ENCODE measurements around the gene DPP6. TPM values are rescaled to one million over a fixed set of nuclear protein-coding genes. Genes with fewer than 3 reads are reported as not detected.
A peak's percentile ranks its signal among the peaks of the same experiment; 100 is the strongest.

Gene DPP6
- total and polyA plus RNA-seq, 9 of the 15 experiments (the other 6 are each of a cell fraction or from before 2014, with no cell fraction given) = not detected

DNA sequence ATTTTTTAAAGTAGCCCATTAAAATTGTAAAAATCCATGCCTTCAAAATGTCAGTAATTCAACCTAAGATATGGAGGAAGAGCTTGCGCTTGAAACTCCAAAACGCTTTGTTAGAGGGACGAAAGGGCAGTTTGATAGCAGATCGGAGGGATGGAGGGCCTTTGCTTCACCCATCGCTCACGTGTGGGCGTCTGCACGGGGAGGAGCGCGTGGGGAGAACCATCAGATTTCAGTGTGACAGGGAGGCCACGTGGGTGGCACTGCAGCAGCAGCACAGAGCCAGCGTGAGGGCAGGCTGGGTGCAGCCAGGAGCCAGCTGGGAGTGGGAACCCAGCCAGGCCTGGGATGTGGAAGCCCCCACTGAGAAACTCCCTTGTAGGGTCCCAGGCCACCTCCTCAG, 625.3 kb downstream of the DPP6 start (continued):
- peak; percentile 53; the same call in 1 of the 2 replicates for TF ChIP-seq E2F3 (CRISPR knock-in tag; IDR thresholded peaks at IDR 0.05)
- TF ChIP-seq MEIS2 (IDR thresholded peaks at IDR 0.05; ENCODE audit: partially characterized antibody) = peak; percentile 6
- no peak; the same call in 1 of the 2 replicates for TF ChIP-seq CBFA2T2 (conservative IDR thresholded peaks at IDR 0.05)
- TF ChIP-seq ZNF165 (CRISPR knock-in tag; IDR thresholded peaks at IDR 0.05; ENCODE audit: borderline replicate concordance) = no peak
- no peak for TF ChIP-seq DPF2 (IDR thresholded peaks at IDR 0.05)
- TF ChIP-seq RCOR1 (IDR thresholded peaks at IDR 0.05; ENCODE audit: borderline replicate concordance in 1 of 2, low read depth in 2 of 2, low read length in 2 of 2) = no peak
- TF ChIP-seq CTBP1 (IDR thresholded peaks at IDR 0.05; ENCODE audit: borderline replicate concordance) = peak; percentile 58; the same call in 1 of the 2 replicates
- no peak for TF ChIP-seq RAD21 (CRISPR knock-in tag; conservative IDR thresholded peaks at IDR 0.05 in 1 of 2, IDR thresholded peaks at IDR 0.05 in 1 of 2)
- TF ChIP-seq, protein P1, sequence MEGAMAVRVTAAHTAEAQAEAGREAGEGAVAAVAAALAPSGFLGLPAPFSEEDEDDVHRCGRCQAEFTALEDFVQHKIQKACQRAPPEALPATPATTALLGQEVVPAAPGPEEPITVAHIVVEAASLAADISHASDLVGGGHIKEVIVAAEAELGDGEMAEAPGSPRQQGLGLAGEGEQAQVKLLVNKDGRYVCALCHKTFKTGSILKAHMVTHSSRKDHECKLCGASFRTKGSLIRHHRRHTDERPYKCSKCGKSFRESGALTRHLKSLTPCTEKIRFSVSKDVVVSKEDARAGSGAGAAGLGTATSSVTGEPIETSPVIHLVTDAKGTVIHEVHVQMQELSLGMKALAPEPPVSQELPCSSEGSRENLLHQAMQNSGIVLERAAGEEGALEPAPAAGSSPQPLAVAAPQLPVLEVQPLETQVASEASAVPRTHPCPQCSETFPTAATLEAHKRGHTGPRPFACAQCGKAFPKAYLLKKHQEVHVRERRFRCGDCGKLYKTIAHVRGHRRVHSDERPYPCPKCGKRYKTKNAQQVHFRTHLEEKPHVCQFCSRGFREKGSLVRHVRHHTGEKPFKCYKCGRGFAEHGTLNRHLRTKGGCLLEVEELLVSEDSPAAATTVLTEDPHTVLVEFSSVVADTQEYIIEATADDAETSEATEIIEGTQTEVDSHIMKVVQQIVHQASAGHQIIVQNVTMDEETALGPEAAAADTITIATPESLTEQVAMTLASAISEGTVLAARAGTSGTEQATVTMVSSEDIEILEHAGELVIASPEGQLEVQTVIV (CRISPR knock-in tag; IDR thresholded peaks at IDR 0.05; ENCODE audit: borderline replicate concordance) = no peak
- TF ChIP-seq NCOA6 (IDR thresholded peaks at IDR 0.05) = no peak
- TF ChIP-seq BRD9 (IDR thresholded peaks at IDR 0.05; ENCODE audit: low read depth, partially characterized antibody) = no peak
- TF ChIP-seq SPI1 (IDR thresholded peaks at IDR 0.05; ENCODE audit: borderline replicate concordance, low read depth, low read length) = no peak
- no peak for TF ChIP-seq TAL1 (IDR thresholded peaks at IDR 0.05)
- no peak for TF ChIP-seq BRF1 (IDR thresholded peaks at IDR 0.05; ENCODE audit: borderline replicate concordance, extremely low read depth, insufficient read length)
- TF ChIP-seq, protein P2, sequence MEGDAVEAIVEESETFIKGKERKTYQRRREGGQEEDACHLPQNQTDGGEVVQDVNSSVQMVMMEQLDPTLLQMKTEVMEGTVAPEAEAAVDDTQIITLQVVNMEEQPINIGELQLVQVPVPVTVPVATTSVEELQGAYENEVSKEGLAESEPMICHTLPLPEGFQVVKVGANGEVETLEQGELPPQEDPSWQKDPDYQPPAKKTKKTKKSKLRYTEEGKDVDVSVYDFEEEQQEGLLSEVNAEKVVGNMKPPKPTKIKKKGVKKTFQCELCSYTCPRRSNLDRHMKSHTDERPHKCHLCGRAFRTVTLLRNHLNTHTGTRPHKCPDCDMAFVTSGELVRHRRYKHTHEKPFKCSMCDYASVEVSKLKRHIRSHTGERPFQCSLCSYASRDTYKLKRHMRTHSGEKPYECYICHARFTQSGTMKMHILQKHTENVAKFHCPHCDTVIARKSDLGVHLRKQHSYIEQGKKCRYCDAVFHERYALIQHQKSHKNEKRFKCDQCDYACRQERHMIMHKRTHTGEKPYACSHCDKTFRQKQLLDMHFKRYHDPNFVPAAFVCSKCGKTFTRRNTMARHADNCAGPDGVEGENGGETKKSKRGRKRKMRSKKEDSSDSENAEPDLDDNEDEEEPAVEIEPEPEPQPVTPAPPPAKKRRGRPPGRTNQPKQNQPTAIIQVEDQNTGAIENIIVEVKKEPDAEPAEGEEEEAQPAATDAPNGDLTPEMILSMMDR (IDR thresholded peaks at IDR 0.05 in 2 of 3, conservative IDR thresholded peaks at IDR 0.05 in 1 of 3; ENCODE audit: insufficient read depth in 2 of 3, low read depth in 1 of 3, low read length in 3 of 3) = no peak
- TF ChIP-seq ZNF644 (tag; IDR thresholded peaks at IDR 0.05; ENCODE audit: low read depth) = no peak
- no peak for TF ChIP-seq FOXJ3 (CRISPR knock-in tag; IDR thresholded peaks at IDR 0.05)
- TF ChIP-seq SMARCC2 (IDR thresholded peaks at IDR 0.05; ENCODE audit: low read depth) = no peak
- TF ChIP-seq ARID2 (IDR thresholded peaks at IDR 0.05) = no peak
- peak; percentile 21; the same call in 1 of the 2 replicates for TF ChIP-seq SP1 (CRISPR knock-in tag; IDR thresholded peaks at IDR 0.05)
- no peak for TF ChIP-seq EP300 (IDR thresholded peaks at IDR 0.05; ENCODE audit: low read length)
- no peak for TF ChIP-seq ZNF586 (CRISPR knock-in tag; conservative IDR thresholded peaks at IDR 0.05)
- no peak for TF ChIP-seq SLC30A9 (CRISPR knock-in tag; IDR thresholded peaks at IDR 0.05)
- TF ChIP-seq FUS (optimal IDR thresholded peaks at IDR 0.05; ENCODE audit: low read depth, low read length) = no peak
- no peak for TF ChIP-seq XRCC4 (IDR thresholded peaks at IDR 0.05; ENCODE audit: extremely low read depth, insufficient read depth, insufficient read length)
- TF ChIP-seq MXD1 (CRISPR knock-in tag; IDR thresholded peaks at IDR 0.05; ENCODE audit: borderline replicate concordance, poor library complexity, severe bottlenecking) = peak; percentile 7
